Endothelial cell of hepatic sinusoid (primary cell): Measurements from ENCODE around the gene FASTK.

Experiments
- in situ Hi-C: cut with HindIII; loops from 2 replicates; pipeline ENCODE4 v1.10.0; 2017; ENCODE audit warnings: low sequenced_read_pairs

The FASTK gene

GRCh38 chr7:151083071-151083823, 2.6 kb upstream of the FASTK start, which contains the start of gene TMUB1:
Gene TMUB1, minus strand, starts transcription at chr7:151083493. Its CDS starts 930 bp downstream, at chr7:151082563.
- in situ Hi-C loops, result no loop called here

GRCh38 chr7:151082141-151083070, 1.8 kb upstream of the FASTK start:
- in situ Hi-C loops, result no loop called here

- in situ Hi-C loops, result no loop called here
These were observed 827 bp upstream of the FASTK start for GRCh38 chr7:151081170-151082101.

- in situ Hi-C loops, result no loop called here
These were observed 515 bp downstream of the FASTK start for GRCh38 chr7:151080067-151080521.

- in situ Hi-C loops, result no loop called here
These were observed 1.3 kb downstream of the FASTK start for GRCh38 chr7:151079199-151079910.

- in situ Hi-C loops, result no loop called here
These were observed 2.2 kb downstream of the FASTK start for GRCh38 chr7:151078233-151079040.

- in situ Hi-C loops, result no loop called here
These were observed 2.8 kb downstream of the FASTK start for GRCh38 chr7:151077705-151078232.

- in situ Hi-C loops, result no loop called here
These were observed 3.5 kb downstream of the FASTK start for GRCh38 chr7:151076863-151077704.

- in situ Hi-C loops, result no loop called here
These were observed 4.6 kb downstream of the FASTK start for GRCh38 chr7:151075978-151076426.

GRCh38 chr7:151075662-151075971, 5.0 kb downstream of the FASTK start:
- in situ Hi-C loops, result no loop called here

- in situ Hi-C loops, result no loop called here
These were observed 5.6 kb downstream of the FASTK start for GRCh38 chr7:151074817-151075661.

GRCh38 chr7:151073990-151074389, 6.6 kb downstream of the FASTK start:
- in situ Hi-C loops, result no loop called here

- in situ Hi-C loops, result no loop called here
These were observed 9.4 kb downstream of the FASTK start for GRCh38 chr7:151071032-151071866.

GRCh38 chr7:151070574-151070960, 10.0 kb downstream of the FASTK start:
- in situ Hi-C loops, result no loop called here

GRCh38 chr7:151069841-151070573, 10.6 kb downstream of the FASTK start:
- in situ Hi-C loops, result no loop called here
